Spleen (tissue), 11 donors: ENCODE measurements around the gene DPH5. TPM values are rescaled to one million over a fixed set of nuclear protein-coding genes. Genes with fewer than 3 reads are reported as not detected.
"Not testable (repeated sequence)": the region's sequence is repeated elsewhere in the genome, so short reads cannot be mapped to it uniquely, and the experiment has no call there.

ENCODE experiments used
- DNase-seq: peaks from one replicate; pipeline ENCODE4 v3.0.0-alpha.2; 2020
- H3K27ac ChIP-seq, 8 donors: fragments of 200-600 bp; sonication (generic) in 7 of 8; 1 replicate in 4 of 8; 2 replicates in 4 of 8; pipeline versions ENCODE4 v1.5.0 to v1.8.0; 2016 to 2021; ENCODE audit warnings: inconsistent platforms in 4 of 8, mild to moderate bottlenecking in 4 of 8, moderate library complexity in 1 of 8
- H3K27me3 ChIP-seq, 7 donors: fragments of 200-600 bp; sonication (generic) in 6 of 7; replicated peaks in 1 of 7; 1 replicate in 4 of 7; 2 replicates in 3 of 7; pipeline versions ENCODE4 v1.5.0 to v1.8.0; 2016 to 2021; ENCODE audit warnings: inconsistent platforms in 3 of 7, mild to moderate bottlenecking in 1 of 7
- H3K36me3 ChIP-seq, 6 donors: fragments of 200-600 bp; sonication (generic) in 5 of 6; 1 replicate in 4 of 6; 2 replicates in 2 of 6; pipeline versions ENCODE4 v1.5.0 to v1.8.0; 2016 to 2021; ENCODE audit warnings: inconsistent platforms in 2 of 6
- H3K4me1 ChIP-seq, 6 donors: fragments of 200-600 bp; sonication (generic) in 5 of 6; 1 replicate in 3 of 6; 2 replicates in 3 of 6; pipeline versions ENCODE4 v1.5.0 to v1.8.0; 2016 to 2021; ENCODE audit warnings: inconsistent platforms in 3 of 6
- H3K4me3 ChIP-seq, 8 donors: fragments of 200-600 bp; sonication (generic) in 7 of 8; 1 replicate in 4 of 8; 2 replicates in 4 of 8; pipeline versions ENCODE4 v1.5.0 to v1.8.0; 2016 to 2021; ENCODE audit warnings: inconsistent platforms in 4 of 8, mild to moderate bottlenecking in 4 of 8, moderate library complexity in 2 of 8
- H3K9me3 ChIP-seq, 8 donors: fragments of 200-600 bp; sonication (generic) in 7 of 8; 1 replicate in 4 of 8; 2 replicates in 4 of 8; pipeline versions ENCODE4 v1.5.0 to v1.8.0; 2016 to 2021; ENCODE audit warnings: inconsistent platforms in 4 of 8
- POLR2A ChIP-seq, 3 donors: fragments of 450-650 bp; IDR thresholded peaks; one replicate each; pipeline ENCODE4 v1.5.1; 2017; ENCODE audit warnings: antibody characterized with exemption in 3 of 3, mild to moderate bottlenecking in 1 of 3
- POLR2AphosphoS5 ChIP-seq, 3 donors: sonication (generic); formaldehyde crosslinking; IDR thresholded peaks; one replicate each; pipeline ENCODE4 v1.5.1; 2017; ENCODE audit warnings: antibody characterized with exemption in 3 of 3
- WGBS, 5 donors: extraction: QIAGEN DNeasy Blood & Tissue Kit in 3 of 5; methylation state at CpG; one replicate each; pipeline versions ENCODE4 v1.1.5 to v1.1.7; 2013 to 2018; 5-methylcytosine and 5-hydroxymethylcytosine counted together
- intact Hi-C: fragments of 100-400 bp; cut with DNase I; formaldehyde crosslinking; loops from one replicate; pipeline ENCODE4 v1.15.0; 2023; ENCODE audit warnings: low total_unique reads
- polyA plus RNA-seq, 3 donors: library from polyadenylated mRNA; stranded (reverse); fragments of 200-250 nt; gene quantifications; one replicate each; pipeline ENCODE4 v1.2.1, GENCODE V29; 2013
- total RNA-seq, 7 donors: library from RNA; depleted of rRNA in 3 of 7; stranded (reverse); fragments of >200 nt in 3 of 7; fragmentation: NEBNext Ultra II Directional in 4 of 7; extraction: Animal tissue kit (Norgen Biotek cat#: 25700) in 4 of 7; gene quantifications; one replicate each; pipeline versions ENCODE4 v1.1.0 to v1.2.1, GENCODE V29; 2016 to 2021
- TF ChIP-seq, protein P1 (sequence below), 11 experiments: fragments of 200-600 bp in 7 of 11; fragments of 450-650 bp in 4 of 11; sonication (generic) in 4 of 11; IDR thresholded peaks in 8 of 11; conservative IDR thresholded peaks in 3 of 11; 1 replicate in 7 of 11; 2 replicates in 4 of 11; pipeline versions ENCODE4 v1.4.0 to v1.8.0; 2016 to 2021; ENCODE audit warnings: antibody characterized with exemption in 11 of 11, inconsistent platforms in 4 of 11, mild to moderate bottlenecking in 1 of 11
- donor health status: healthy with polysubstance abuse.
- donor health status: DM: no; HTN: no; CAD: no; lungs with moderate emphysema.
- donor health status: DM: no; HTN: no; CAD: no.
- donor health status: Bipolar disorder and iron deficiency.
- donor health status: healthy.
- donor health status: DM: no; HTN: no; CAD: no.
- donor health status: DM: yes; HTN: yes; CAD: no.

The DPH5 gene
- total and polyA plus RNA-seq, 10 donors = 19.3 to 60.0 (median 26.0) TPM

DNA sequence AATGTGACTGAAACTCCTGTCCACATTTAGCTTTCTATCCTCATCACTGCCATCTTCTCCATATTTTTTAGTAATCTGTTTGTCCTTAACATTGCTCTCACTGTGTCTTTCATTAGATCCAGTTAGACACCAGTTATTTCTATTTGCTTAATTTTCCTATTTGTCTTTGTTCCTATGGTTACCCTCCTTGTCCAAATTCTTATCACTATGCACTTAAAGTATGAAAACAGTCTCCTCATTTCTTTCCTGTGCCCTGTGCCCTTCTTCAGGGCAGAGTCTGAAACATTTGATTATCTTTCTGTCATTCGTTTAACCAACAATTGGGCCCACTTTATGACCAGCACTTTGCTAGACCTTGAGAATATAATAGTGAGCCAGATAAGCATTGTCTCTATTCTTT, 65.5 kb downstream of the DPH5 start:
- DNase-seq = no peak
- no peak overlapping the region for H3K27ac ChIP-seq
- intact Hi-C loops = no loop called here
- TF ChIP-seq POLR2A (IDR thresholded peaks at IDR 0.05) (no peak), POLR2AphosphoS5 (IDR thresholded peaks at IDR 0.05) (no peak)
- TF ChIP-seq, protein P1, sequence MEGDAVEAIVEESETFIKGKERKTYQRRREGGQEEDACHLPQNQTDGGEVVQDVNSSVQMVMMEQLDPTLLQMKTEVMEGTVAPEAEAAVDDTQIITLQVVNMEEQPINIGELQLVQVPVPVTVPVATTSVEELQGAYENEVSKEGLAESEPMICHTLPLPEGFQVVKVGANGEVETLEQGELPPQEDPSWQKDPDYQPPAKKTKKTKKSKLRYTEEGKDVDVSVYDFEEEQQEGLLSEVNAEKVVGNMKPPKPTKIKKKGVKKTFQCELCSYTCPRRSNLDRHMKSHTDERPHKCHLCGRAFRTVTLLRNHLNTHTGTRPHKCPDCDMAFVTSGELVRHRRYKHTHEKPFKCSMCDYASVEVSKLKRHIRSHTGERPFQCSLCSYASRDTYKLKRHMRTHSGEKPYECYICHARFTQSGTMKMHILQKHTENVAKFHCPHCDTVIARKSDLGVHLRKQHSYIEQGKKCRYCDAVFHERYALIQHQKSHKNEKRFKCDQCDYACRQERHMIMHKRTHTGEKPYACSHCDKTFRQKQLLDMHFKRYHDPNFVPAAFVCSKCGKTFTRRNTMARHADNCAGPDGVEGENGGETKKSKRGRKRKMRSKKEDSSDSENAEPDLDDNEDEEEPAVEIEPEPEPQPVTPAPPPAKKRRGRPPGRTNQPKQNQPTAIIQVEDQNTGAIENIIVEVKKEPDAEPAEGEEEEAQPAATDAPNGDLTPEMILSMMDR (IDR thresholded peaks at IDR 0.05 in 8 of 11, conservative IDR thresholded peaks at IDR 0.05 in 3 of 11) = no peak
- H3K36me3 ChIP-seq = peaks cover 0 to 36% (median 15%) of the 10 kb centered on the region in 6 donors
- H3K27me3 ChIP-seq = no peaks in the 10 kb centered on the region
- no peaks in the 10 kb centered on the region for H3K4me1 ChIP-seq
- no peaks in the 10 kb centered on the region for H3K9me3 ChIP-seq
- H3K4me3 ChIP-seq = no peak overlapping the region
- 63 to 83% (median 75%) methylated on average over 1 of the region's 1 CpG for WGBS, 5 donors

DNA sequence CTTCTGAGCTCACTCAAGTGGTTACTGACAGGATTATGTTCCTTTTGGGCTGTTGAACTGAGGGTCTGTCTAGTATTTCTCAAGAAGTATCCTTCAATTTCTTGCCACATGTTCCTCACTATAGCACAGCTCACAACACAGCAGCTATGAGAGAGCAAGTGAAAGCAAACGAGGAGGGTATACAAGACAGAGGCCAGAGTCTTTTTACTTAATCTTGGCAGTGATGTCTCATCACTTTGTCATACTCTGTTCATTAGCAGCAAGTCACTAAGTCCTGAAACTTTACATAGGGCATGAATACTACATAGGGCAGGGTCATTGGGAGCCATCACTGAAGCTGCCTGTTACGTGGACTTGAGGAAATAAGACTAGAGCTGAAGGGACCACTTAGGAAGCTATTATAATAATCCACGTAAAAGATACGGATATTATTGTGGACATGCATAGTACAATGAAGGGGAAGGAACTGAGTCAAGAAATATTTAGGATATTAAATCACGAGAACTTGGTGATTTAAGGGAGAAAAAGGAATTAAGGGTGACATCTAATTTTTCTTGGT, 66.0 kb downstream of the DPH5 start:
- Histone ChIP-seq H3K27ac (no peak overlapping the region), H3K4me1 (no peaks in the 10 kb centered on the region), H3K36me3 (peaks cover 0 to 30% (median 11%) of the 10 kb centered on the region in 6 donors), H3K9me3 (no peaks in the 10 kb centered on the region), H3K27me3 (no peaks in the 10 kb centered on the region), H3K4me3 (no peak overlapping the region)
- intact Hi-C loops = no loop called here
- WGBS, 5 donors = 90 to 94% (median 93%) methylated on average over 5 of the region's 5 CpGs
- no peak for DNase-seq
- TF ChIP-seq, protein P1 (IDR thresholded peaks at IDR 0.05 in 8 of 11, conservative IDR thresholded peaks at IDR 0.05 in 3 of 11) = no peak
- TF ChIP-seq POLR2AphosphoS5 (IDR thresholded peaks at IDR 0.05) (no peak), POLR2A (IDR thresholded peaks at IDR 0.05) (no peak)

DNA sequence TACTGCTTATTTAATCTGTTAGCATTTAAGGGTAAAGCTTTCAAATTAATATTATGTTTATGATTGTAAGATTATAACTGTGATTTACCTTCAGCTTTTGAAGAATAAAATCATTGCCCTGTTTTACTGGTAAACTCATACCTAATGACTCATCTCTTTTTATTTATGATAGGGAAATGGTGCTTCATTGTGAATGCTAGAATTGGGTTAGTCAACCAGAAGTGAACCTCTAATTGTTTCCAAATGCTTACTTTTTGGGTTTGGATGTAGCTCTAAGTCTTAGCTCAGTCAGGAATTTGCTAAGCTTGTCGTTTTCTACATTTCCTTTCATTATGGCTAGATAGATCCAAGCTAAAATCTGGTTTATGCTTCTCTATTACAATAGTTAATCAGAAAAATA, 70.3 kb downstream of the DPH5 start:
- Histone ChIP-seq H3K9me3 (no peaks in the 10 kb centered on the region), H3K4me1 (peaks cover 0 to 13% (median 2%) of the 10 kb centered on the region in 6 donors), H3K27me3 (no peaks in the 10 kb centered on the region), H3K36me3 (peaks cover 0 to 23% (median 6%) of the 10 kb centered on the region in 6 donors), H3K27ac (no peak overlapping the region), H3K4me3 (no peak overlapping the region)
- intact Hi-C loops = no loop called here
- no peak for DNase-seq
- WGBS, 5 donors = 69 to 85% (median 76%) methylated on average over 1 of the region's 1 CpG
- no peak for TF ChIP-seq POLR2A (IDR thresholded peaks at IDR 0.05)
- TF ChIP-seq, protein P1 (IDR thresholded peaks at IDR 0.05 in 8 of 11, conservative IDR thresholded peaks at IDR 0.05 in 3 of 11) = no peak
- TF ChIP-seq POLR2AphosphoS5 (IDR thresholded peaks at IDR 0.05) = no peak

- TF ChIP-seq POLR2A (IDR thresholded peaks at IDR 0.05) (no peak), POLR2AphosphoS5 (IDR thresholded peaks at IDR 0.05) (no peak)
- TF ChIP-seq, protein P1 (IDR thresholded peaks at IDR 0.05 in 8 of 11, conservative IDR thresholded peaks at IDR 0.05 in 3 of 11) = no peak
- Histone ChIP-seq H3K9me3 (no peaks in the 10 kb centered on the region), H3K4me1 (peaks cover 2 to 25% (median 13%) of the 10 kb centered on the region in 6 donors), H3K36me3 (peaks cover 0 to 25% (median 6%) of the 10 kb centered on the region in 6 donors), H3K27me3 (no peaks in the 10 kb centered on the region), H3K27ac (no peak overlapping the region), H3K4me3 (no peak overlapping the region)
- 84 to 95% (median 89%) methylated on average over 2 of the region's 2 CpGs for WGBS, 5 donors
- no peak for DNase-seq
- intact Hi-C loops = no loop called here
These were observed 71.4 kb downstream of the DPH5 start for GRCh38 chr1:100953960-100954730.

- Histone ChIP-seq H3K36me3 (peaks cover 0 to 25% (median 6%) of the 10 kb centered on the region in 6 donors), H3K4me1 (peaks cover 7 to 36% (median 20%) of the 10 kb centered on the region in 6 donors)
- H3K27me3 ChIP-seq, H3K9me3 ChIP-seq, DNase-seq, H3K27ac ChIP-seq, H3K4me3 ChIP-seq, intact Hi-C loops: not testable (repeated sequence)
- 66 to 97% (median 85%) methylated on average over 1 of the region's 1 CpG for WGBS, 5 donors
These were observed 72.6 kb downstream of the DPH5 start for GRCh38 chr1:100952970-100953369.
